GM12801 (cell line): ENCODE measurements around the gene KRTAP5-6.

Source experiments
- TF ChIP-seq, protein P1 (sequence below): IDR thresholded peaks from one replicate; pipeline ENCODE4 v1.5.1; 2011; ENCODE audit warnings: control low read depth; ENCODE audit not compliant: insufficient read length; ENCODE audit errors: extremely low read depth

KRTAP5-6 gene

DNA sequence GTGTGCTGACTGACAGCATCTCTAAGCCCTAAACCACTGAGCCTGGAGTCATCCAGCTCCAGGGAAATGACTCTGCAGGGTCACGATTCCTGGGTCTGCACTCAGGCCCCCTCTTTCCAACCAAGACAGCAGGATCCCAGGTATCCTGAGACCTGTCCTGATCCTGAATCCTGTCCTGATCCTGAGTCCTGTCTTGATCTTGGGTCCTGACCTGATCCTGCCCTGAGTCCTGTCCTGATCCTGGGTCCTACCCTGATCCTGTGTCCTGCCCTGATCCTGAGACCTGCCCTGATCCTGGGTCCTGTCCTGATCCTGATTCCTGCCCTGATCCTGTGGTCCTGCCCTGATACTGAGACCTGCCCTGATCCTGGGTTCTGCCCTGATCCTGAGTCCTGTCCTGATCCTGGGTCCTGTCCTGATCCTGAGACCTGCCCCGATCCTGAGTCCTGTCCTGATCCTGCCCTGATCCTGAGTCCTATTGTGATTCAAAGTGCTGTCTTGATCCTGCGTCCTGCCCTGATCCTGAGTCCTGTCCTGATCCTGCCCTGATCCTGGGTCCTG, 1.4 kb upstream of the KRTAP5-6 start:
- TF ChIP-seq, protein P1, sequence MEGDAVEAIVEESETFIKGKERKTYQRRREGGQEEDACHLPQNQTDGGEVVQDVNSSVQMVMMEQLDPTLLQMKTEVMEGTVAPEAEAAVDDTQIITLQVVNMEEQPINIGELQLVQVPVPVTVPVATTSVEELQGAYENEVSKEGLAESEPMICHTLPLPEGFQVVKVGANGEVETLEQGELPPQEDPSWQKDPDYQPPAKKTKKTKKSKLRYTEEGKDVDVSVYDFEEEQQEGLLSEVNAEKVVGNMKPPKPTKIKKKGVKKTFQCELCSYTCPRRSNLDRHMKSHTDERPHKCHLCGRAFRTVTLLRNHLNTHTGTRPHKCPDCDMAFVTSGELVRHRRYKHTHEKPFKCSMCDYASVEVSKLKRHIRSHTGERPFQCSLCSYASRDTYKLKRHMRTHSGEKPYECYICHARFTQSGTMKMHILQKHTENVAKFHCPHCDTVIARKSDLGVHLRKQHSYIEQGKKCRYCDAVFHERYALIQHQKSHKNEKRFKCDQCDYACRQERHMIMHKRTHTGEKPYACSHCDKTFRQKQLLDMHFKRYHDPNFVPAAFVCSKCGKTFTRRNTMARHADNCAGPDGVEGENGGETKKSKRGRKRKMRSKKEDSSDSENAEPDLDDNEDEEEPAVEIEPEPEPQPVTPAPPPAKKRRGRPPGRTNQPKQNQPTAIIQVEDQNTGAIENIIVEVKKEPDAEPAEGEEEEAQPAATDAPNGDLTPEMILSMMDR, result no peak

GRCh38 chr11:1699771-1700170, 2.8 kb downstream of the KRTAP5-6 start:
- TF ChIP-seq, protein P1, result no peak

DNA sequence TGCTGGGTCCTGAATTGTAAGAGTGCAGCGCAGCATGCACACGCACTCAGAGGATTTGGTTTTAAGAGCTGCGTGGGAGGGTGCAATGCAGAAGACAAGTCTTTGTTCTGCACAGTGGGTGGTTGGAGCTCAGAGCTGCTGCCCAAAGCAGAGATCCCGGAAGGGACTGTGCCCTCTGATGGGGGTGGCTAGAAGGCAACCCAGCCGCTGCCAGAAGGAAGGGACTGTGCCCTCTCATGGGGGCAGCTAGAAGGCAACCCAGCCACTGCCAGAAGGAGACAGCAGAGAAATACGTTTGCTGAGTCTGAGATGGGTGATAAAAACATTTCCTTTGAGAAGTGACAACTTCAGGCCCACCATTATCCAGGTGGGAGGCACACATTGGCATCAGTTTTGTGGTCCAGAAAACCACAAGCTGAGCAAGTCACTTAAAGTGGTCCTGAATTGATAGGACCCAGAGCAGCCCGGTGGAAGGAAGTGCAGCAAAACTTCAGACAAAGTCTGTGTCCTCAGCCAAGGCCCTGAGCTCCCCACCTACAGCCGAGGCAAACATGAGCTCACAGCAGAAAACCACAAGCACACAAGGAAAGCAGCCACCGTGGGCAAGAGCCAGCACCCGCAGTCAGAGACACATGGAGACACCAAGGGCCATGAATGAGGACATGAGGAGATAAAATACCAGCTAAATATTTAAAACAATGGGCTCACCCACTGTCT, 4.3 kb downstream of the KRTAP5-6 start:
- TF ChIP-seq, protein P1, result no peak

DNA sequence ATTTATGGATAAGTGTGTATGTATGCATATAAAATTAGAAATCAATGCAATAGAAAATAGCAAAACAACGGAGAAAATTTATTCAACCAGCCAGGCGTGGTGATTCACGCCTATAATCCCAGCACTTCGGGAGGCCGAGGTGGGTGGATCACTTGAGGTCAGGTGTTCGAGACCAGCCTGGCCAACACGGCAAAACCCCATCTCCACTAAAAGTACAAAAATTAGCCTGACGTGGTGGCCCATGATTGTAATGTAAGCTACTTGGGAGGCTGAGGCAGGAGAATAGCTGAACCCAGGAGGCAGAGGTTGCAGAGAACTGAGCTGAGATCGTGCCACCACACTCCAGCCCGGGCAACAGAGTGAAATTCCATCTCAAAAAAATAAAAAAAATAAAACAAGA, 5.5 kb downstream of the KRTAP5-6 start:
- TF ChIP-seq, protein P1, result no peak

DNA sequence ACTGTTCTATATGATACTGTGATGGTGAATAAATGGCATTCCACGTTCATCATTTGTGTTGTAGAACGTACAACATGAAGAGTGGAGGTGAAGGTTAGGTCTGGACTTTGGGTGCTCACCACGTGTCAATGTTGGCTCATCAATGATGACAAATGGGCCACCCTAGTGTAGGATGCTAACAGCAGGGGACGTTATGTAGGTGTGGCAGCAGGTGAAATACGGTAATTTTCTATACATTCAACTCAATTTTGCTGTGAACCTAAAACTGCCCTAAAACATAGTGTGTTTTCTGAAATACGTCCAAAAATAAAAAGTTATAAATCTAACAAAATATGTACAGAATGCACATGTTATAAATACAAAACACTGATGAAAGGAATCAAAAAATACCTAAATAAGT, 6.2 kb downstream of the KRTAP5-6 start:
- TF ChIP-seq, protein P1, result no peak

GRCh38 chr11:1705126-1706052, 8.4 kb downstream of the KRTAP5-6 start:
- TF ChIP-seq, protein P1, result no peak

DNA sequence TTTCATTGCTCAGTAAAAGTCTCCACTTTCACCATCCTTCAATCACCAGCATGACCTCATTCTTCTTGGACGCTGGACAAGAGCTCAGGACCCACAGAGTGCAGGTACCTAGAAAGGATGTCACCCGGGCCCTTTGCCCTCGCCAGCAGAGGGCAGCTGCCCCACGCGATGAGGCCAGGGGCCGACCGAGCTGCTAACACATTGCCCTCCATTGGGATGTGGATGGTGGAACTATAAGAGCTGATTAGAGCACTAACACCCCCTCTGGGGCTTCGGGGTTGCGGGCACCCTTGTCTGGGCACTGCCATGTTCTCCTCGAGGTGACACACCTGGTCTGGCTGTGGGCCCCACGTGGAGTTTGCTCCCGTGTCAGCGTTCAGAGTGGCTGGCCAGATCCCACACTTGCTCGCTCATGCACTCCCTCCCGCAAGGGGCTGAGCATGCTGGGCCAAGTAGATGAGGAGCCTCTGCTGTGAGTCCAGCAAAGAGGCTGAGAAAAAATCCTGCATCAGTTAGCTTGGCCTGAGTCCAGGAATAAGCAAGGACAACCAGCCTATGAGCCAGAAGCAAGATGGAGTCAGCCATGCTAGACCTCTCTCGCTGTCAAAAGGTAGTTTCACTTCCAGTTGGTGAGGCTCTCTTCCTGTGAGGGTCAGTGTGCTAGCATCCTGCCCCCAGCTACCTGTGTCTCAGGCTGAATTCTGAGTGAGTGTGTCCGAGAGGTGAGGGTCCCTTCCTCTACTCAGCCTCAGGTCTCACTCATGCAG, 9.8 kb downstream of the KRTAP5-6 start:
- TF ChIP-seq, protein P1, result no peak
